Spleen (tissue), 7 donors: ENCODE measurements around the gene SS18.

Experiments used
- CTCF ChIP-seq, 11 experiments: fragments of 200-600 bp in 7 of 11; fragments of 450-650 bp in 4 of 11; sonication (generic) in 4 of 11; IDR thresholded peaks in 8 of 11; conservative IDR thresholded peaks in 3 of 11; 1 replicate in 7 of 11; 2 replicates in 4 of 11; pipeline versions ENCODE4 v1.4.0 to v1.8.0; 2016 to 2021; ENCODE audit warnings: antibody characterized with exemption in 11 of 11, inconsistent platforms in 4 of 11, mild to moderate bottlenecking in 1 of 11
- POLR2AphosphoS5 ChIP-seq, 3 donors: sonication (generic); formaldehyde crosslinking; IDR thresholded peaks; one replicate each; pipeline ENCODE4 v1.5.1; 2017; ENCODE audit warnings: antibody characterized with exemption in 3 of 3
- donor health status: DM: no; HTN: no; CAD: no; lungs with moderate emphysema.
- donor health status: DM: no; HTN: no; CAD: no.
- donor health status: DM: no; HTN: no; CAD: no.

DNA sequence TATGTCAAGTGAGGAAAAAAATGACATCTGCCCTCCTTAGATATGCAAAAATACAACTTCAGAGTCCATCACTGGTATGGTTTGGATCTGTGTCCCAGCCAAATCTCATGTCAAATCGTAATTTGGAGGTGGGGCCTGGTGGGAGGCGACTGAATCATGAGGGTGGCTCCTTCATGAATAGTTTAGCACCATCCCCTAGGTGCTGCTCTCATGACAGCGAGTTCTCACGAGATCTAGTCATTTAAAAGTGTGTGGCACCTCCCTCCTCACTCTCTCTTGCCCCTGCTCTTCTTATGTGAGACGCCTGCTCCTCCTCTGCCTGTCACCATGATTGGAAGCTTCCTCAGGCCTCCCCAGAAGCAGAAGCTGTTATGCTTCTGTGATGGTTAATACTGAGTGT lies 37.4 kb upstream of the SS18 start:
- TF ChIP-seq POLR2AphosphoS5 (IDR thresholded peaks at IDR 0.05) = no peak
- no peak for TF ChIP-seq CTCF (IDR thresholded peaks at IDR 0.05 in 8 of 11, conservative IDR thresholded peaks at IDR 0.05 in 3 of 11)
